Central memory CD8-positive, alpha-beta T cell (primary cell): Measurements from ENCODE around the gene FOXR1.

Source experiments
- ATAC-seq: fragments of 150-1000 bp; cut with Tn5 transposase; replicated peaks from 2 replicates; pipeline ENCODE4 v1.10.0; 2022; ENCODE audit warnings: mild to moderate bottlenecking, moderate FRiP score, moderate number of reproducible peaks; ENCODE audit not compliant: poor library complexity, severe bottlenecking; ENCODE audit errors: extremely low read depth
- DNase-seq, 2 donors: peaks; one replicate each; pipeline ENCODE4 v3.0.0; 2021; ENCODE audit warnings: low spot score in 2 of 2
- H3K27ac Mint-ChIP-seq: one replicate; pipeline ENCODE4 v1.8.0; 2022; ENCODE audit warnings: low read depth, mild to moderate bottlenecking, moderate library complexity, mixed read lengths
- H3K27me3 Mint-ChIP-seq: one replicate; pipeline ENCODE4 v1.8.0; 2022; ENCODE audit warnings: mixed read lengths
- H3K36me3 Mint-ChIP-seq: one replicate; pipeline ENCODE4 v1.8.0; 2022; ENCODE audit warnings: mild to moderate bottlenecking, moderate library complexity, mixed read lengths; ENCODE audit not compliant: insufficient read depth
- H3K4me1 Mint-ChIP-seq: one replicate; pipeline ENCODE4 v1.8.0; 2022; ENCODE audit warnings: mixed read lengths
- H3K4me3 Mint-ChIP-seq: one replicate; pipeline ENCODE4 v1.8.0; 2022; ENCODE audit warnings: mild to moderate bottlenecking, moderate library complexity, mixed read lengths
- H3K9me3 Mint-ChIP-seq: one replicate; pipeline ENCODE4 v1.8.0; 2022; ENCODE audit warnings: mixed read lengths

Gene FOXR1

DNA sequence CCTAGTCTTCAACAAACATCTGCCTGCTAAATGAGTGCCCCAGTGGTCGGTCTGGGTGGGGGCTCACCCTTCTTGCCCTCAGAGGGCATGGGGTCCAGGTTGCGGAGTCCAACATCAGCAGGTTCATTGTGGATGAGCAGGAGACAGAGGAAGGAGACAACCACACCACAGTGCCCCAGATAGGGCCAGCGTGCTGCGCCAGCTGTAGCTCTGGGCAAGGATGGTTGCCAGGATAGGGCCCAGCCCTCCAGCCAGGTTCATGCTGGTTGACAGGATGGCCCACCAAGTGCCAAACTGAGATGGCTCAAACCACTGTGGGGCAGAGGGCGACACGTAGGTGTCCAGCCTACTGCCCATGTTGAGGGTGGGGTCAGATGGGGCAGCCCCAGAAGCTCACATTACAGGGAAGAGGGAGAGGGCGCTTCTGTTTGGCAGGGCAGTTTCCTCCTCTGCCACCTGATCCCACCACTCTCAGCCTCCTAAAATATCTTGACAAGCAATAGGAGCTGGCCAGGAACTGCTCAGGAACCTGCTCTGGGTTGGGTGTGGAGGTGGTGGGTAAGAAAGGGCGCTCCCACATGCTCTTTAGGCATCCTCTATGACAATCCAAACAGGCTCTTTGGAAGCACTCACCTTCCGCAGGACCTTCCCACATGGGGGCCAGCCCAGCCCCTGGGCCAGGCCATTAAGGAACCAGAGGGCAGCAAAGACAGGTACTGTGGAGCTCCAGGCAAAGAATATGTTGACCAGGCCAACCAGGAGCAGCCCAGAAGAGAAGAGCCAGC, 56.2 kb downstream of the FOXR1 start:
- DNase-seq (no peak), ATAC-seq (no peak)
- Mint-ChIP-seq H3K27ac (no peak overlapping the region), H3K4me3 (no peak overlapping the region), H3K36me3 (peaks cover 21% of the 10 kb centered on the region), H3K27me3 (no peaks in the 10 kb centered on the region), H3K9me3 (no peaks in the 10 kb centered on the region), H3K4me1 (peaks cover 29% of the 10 kb centered on the region)

DNA sequence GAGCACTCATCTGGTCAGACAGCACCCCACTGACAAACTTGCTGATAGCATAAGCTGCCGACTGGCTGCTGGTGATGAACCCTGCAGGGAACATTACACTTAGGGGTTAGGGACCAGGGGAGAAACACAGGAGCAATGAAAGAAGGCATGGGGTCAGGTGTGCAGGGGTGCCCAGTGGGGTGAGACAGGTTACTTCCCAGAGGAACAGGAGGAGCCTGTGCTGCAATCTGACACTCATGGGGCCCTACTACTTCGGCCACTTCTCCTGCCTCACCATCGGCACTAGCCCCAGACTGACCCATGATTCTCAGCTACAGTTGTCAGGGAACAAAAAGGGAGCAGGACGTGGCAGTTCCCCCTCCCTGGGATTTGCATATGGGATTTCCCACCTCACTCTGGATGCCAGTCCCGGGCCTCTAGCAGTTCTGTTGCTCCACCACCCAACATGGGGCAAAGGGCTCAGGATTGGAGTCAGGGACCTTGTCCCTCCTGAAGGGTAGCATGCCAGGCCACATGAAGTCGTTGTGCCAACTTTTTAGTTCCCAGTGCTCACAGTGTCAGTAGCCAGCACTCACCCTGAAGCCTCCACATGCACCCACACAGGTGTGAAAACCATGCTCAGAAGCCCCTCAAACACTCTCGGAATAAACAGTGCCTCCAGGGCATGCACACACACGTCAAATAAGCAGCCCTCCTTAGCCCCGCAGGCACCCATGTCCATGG, 56.9 kb downstream of the FOXR1 start:
- H3K4me3 Mint-ChIP-seq = no peak overlapping the region
- DNase-seq (no peak), ATAC-seq (no peak)
- H3K4me1 Mint-ChIP-seq = peaks cover 24% of the 10 kb centered on the region
- no peaks in the 10 kb centered on the region for H3K27me3 Mint-ChIP-seq
- H3K9me3 Mint-ChIP-seq = no peaks in the 10 kb centered on the region
- peaks cover 14% of the 10 kb centered on the region for H3K36me3 Mint-ChIP-seq
- no peak overlapping the region for H3K27ac Mint-ChIP-seq

GRCh38 chr11:119029069-119029339, 57.4 kb downstream of the FOXR1 start:
- Mint-ChIP-seq H3K4me1 (peaks cover 21% of the 10 kb centered on the region), H3K4me3 (peak overlapping the region; percentile 85), H3K9me3 (no peaks in the 10 kb centered on the region), H3K27ac (no peak overlapping the region), H3K36me3 (peaks cover 11% of the 10 kb centered on the region), H3K27me3 (no peaks in the 10 kb centered on the region)
- DNase-seq (no peak), ATAC-seq (no peak)

- no peak for DNase-seq
- Mint-ChIP-seq H3K27me3 (no peaks in the 10 kb centered on the region), H3K9me3 (no peaks in the 10 kb centered on the region), H3K27ac (no peak overlapping the region), H3K36me3 (peaks cover 11% of the 10 kb centered on the region), H3K4me3 (peak overlapping the region; percentile 85), H3K4me1 (peaks cover 17% of the 10 kb centered on the region)
- no peak for ATAC-seq
These were observed 57.9 kb downstream of the FOXR1 start for GRCh38 chr11:119029340-119030028.

- H3K27me3 Mint-ChIP-seq = no peaks in the 10 kb centered on the region
- H3K27ac Mint-ChIP-seq = no peak overlapping the region
- DNase-seq = no peak
- H3K4me3 Mint-ChIP-seq = peak overlapping the region; percentile 85
- peak; percentile 2 for ATAC-seq
- no peaks in the 10 kb centered on the region for H3K9me3 Mint-ChIP-seq
- H3K36me3 Mint-ChIP-seq = peaks cover 10% of the 10 kb centered on the region
- peaks cover 16% of the 10 kb centered on the region for H3K4me1 Mint-ChIP-seq
These were observed 58.4 kb downstream of the FOXR1 start for GRCh38 chr11:119030029-119030328.

DNA sequence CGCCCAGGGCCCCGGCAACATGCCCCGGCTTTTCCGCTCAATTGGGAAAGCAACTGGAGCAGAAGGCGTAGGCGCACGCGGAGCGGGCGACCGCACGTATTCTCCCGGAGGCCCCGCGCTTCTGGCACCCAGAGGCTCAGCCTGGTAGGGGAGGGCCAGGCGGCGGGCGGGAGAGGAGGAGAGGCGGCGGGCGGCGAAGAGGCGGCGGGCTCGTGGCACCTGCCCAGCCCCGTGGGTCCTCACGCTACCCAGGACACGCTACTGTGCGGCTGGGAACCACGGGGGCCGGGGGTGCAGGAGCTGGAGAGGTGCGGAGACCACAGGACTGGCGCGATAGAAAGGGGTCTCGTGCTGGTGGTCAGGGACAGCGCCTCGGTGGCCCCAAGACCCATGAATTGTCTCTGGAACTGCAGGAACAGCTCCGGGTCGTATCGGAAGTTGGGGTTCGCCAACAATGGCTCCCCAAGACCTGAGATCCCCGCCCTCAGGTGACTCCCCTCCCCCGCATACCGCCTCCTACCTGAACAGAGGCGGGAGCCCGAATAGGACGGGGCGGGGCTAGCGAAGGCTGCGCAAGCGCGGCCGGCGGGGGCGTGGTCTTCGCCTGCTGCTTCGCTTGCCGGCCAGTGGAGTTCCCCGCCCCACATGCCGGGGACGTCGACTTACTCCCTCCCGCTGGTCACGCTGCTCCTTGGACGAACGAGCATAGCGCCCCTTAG, 58.9 kb downstream of the FOXR1 start, which contains the start of gene SLC37A4:
TSS of gene SLC37A4 (minus strand) at position 549 of the 719 bp plus-strand sequence.
- DNase-seq = peak; percentile 98
- Mint-ChIP-seq H3K27ac (peak within 1 kb of the TSS; percentile 18), H3K9me3 (no peaks in the 10 kb centered on the region), H3K27me3 (no peaks in the 10 kb centered on the region), H3K4me3 (peak within 1 kb of the TSS; percentile 85), H3K4me1 (peaks cover 16% of the 10 kb centered on the region), H3K36me3 (peaks cover 5% of the 10 kb centered on the region)
- ATAC-seq = peak; percentile 88
